ENCODE measurements around the gene ZNF487. TPM values are rescaled to one million over a fixed set of nuclear protein-coding genes. Genes with fewer than 3 reads are reported as not detected.
A peak's percentile ranks its signal among the peaks of the same experiment; 100 is the strongest.

Gene ZNF487
- total and polyA plus RNA-seq, 2 of the 13 experiments (the other 11 are each of a cell fraction or from before 2014, with no cell fraction given), result 7.4 to 8.8 TPM

DNA sequence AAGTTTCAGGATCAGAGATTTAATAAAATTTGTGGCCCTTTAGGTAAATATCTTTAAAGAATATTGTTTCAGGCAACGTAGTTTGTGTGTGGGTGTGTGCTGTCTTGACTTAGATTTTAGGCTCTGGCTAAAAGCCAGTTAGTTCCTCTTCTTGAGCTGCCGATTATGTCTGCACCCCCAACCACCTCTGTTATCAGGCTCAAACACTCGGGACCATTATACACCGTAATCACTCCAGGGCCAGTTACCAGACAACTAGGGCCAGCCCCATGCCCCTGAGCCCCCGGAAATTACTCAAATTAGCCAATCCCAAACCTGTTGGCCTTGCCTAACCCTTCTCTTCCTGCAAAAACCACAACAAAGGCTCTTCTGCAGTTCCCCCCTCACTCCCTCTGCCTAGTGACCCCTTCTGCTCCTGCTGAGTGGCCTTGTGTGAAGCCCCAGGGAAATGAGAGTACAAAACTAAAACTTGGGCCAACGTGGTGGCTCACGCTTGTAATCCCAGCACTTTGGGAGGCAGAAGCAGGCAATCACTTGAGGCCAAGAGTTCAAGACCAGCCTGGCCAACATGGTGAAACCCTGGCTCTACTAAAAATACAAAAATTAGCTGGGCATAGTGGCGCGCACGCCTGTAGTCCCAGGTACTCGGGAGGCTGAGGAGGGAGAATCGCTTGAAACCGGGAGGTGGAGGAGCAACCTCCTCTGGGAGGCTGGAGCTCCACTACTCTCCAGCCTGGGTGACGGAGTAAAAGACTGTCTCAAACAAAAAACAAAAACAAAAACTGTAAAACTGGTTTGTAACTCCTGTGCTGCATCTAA is 18.8 kb upstream of the ZNF487 start (continued):
- TF ChIP-seq ZNF781 (CRISPR knock-in tag; IDR thresholded peaks at IDR 0.05; ENCODE audit: borderline replicate concordance, not compliant biosample characterization) (no peak), SRSF1 (optimal IDR thresholded peaks at IDR 0.05; ENCODE audit: low read depth, low read length) (no peak), ATRX (CRISPR knock-in tag; IDR thresholded peaks at IDR 0.05; ENCODE audit: borderline replicate concordance) (no peak), TOE1 (CRISPR knock-in tag; IDR thresholded peaks at IDR 0.05) (no peak), ZNF30 (CRISPR knock-in tag; IDR thresholded peaks at IDR 0.05) (no peak), EEA1 (CRISPR knock-in tag; IDR thresholded peaks at IDR 0.05; ENCODE audit: borderline replicate concordance) (no peak), GFI1 (CRISPR knock-in tag; IDR thresholded peaks at IDR 0.05; ENCODE audit: borderline replicate concordance) (no peak), ZSCAN30 (CRISPR knock-in tag; IDR thresholded peaks at IDR 0.05) (no peak), FOXC1 (CRISPR knock-in tag; IDR thresholded peaks at IDR 0.05; ENCODE audit: borderline replicate concordance) (peak; percentile 58; the same call in 1 of the 2 replicates), HNRNPUL1 (IDR thresholded peaks at IDR 0.05; ENCODE audit: low read depth, low read length) (no peak), PHF20 (CRISPR knock-in tag; IDR thresholded peaks at IDR 0.05) (no peak), ZNF225 (CRISPR knock-in tag; IDR thresholded peaks at IDR 0.05) (no peak), YEATS2 (CRISPR knock-in tag; IDR thresholded peaks at IDR 0.05; ENCODE audit: borderline replicate concordance) (peak; percentile 22; the same call in 1 of the 2 replicates), ZKSCAN1 (IDR thresholded peaks at IDR 0.05; ENCODE audit: low read length) (no peak), ZNF10 (CRISPR knock-in tag; IDR thresholded peaks at IDR 0.05; ENCODE audit: borderline replicate concordance, low read depth) (no peak), TSC22D2 (CRISPR knock-in tag; IDR thresholded peaks at IDR 0.05; ENCODE audit: borderline replicate concordance) (no peak), MED8 (CRISPR knock-in tag; IDR thresholded peaks at IDR 0.05; ENCODE audit: insufficient replicate concordance) (peak; percentile 71), ZNF572 (CRISPR knock-in tag; IDR thresholded peaks at IDR 0.05) (no peak), ZNF350 (CRISPR knock-in tag; IDR thresholded peaks at IDR 0.05; ENCODE audit: borderline replicate concordance, low read depth) (peak; percentile 53; the same call in 1 of the 2 replicates), NR1H2 (CRISPR knock-in tag; IDR thresholded peaks at IDR 0.05; ENCODE audit: borderline replicate concordance, low read depth) (no peak), SIX4 (CRISPR knock-in tag; IDR thresholded peaks at IDR 0.05) (no peak), MIER2 (CRISPR knock-in tag; IDR thresholded peaks at IDR 0.05) (no peak)
- TF ChIP-seq, protein P1, sequence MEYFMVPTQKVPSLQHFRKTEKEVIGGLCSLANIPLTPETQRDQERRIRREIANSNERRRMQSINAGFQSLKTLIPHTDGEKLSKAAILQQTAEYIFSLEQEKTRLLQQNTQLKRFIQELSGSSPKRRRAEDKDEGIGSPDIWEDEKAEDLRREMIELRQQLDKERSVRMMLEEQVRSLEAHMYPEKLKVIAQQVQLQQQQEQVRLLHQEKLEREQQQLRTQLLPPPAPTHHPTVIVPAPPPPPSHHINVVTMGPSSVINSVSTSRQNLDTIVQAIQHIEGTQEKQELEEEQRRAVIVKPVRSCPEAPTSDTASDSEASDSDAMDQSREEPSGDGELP (IDR thresholded peaks at IDR 0.05; ENCODE audit: borderline replicate concordance, low read depth), result peak; percentile 37; the same call in 1 of the 2 replicates
- TF ChIP-seq, protein P2, sequence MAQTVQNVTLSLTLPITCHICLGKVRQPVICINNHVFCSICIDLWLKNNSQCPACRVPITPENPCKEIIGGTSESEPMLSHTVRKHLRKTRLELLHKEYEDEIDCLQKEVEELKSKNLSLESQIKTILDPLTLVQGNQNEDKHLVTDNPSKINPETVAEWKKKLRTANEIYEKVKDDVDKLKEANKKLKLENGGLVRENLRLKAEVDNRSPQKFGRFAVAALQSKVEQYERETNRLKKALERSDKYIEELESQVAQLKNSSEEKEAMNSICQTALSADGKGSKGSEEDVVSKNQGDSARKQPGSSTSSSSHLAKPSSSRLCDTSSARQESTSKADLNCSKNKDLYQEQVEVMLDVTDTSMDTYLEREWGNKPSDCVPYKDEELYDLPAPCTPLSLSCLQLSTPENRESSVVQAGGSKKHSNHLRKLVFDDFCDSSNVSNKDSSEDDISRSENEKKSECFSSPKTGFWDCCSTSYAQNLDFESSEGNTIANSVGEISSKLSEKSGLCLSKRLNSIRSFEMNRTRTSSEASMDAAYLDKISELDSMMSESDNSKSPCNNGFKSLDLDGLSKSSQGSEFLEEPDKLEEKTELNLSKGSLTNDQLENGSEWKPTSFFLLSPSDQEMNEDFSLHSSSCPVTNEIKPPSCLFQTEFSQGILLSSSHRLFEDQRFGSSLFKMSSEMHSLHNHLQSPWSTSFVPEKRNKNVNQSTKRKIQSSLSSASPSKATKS (CRISPR knock-in tag; IDR thresholded peaks at IDR 0.05), result no peak
- TF ChIP-seq, protein P3, sequence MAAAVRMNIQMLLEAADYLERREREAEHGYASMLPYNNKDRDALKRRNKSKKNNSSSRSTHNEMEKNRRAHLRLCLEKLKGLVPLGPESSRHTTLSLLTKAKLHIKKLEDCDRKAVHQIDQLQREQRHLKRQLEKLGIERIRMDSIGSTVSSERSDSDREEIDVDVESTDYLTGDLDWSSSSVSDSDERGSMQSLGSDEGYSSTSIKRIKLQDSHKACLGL (CRISPR knock-in tag; IDR thresholded peaks at IDR 0.05), result no peak
- TF ChIP-seq, protein P4, sequence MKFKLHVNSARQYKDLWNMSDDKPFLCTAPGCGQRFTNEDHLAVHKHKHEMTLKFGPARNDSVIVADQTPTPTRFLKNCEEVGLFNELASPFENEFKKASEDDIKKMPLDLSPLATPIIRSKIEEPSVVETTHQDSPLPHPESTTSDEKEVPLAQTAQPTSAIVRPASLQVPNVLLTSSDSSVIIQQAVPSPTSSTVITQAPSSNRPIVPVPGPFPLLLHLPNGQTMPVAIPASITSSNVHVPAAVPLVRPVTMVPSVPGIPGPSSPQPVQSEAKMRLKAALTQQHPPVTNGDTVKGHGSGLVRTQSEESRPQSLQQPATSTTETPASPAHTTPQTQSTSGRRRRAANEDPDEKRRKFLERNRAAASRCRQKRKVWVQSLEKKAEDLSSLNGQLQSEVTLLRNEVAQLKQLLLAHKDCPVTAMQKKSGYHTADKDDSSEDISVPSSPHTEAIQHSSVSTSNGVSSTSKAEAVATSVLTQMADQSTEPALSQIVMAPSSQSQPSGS (CRISPR knock-in tag; IDR thresholded peaks at IDR 0.05), result 0 out of 2 replicates have a peak, but pooled peaks have one; percentile 21

Data from HepG2 (cell line).